Kidney (tissue), 14 donors: ENCODE results near the gene MST1. TPM values are rescaled to one million over a fixed set of nuclear protein-coding genes. Genes with fewer than 3 reads are reported as not detected.

Experiments used
- DNase-seq, 5 donors: peaks; one replicate each; pipeline ENCODE4 v3.0.0-alpha.2; 2013 to 2020
- FAIRE-seq: peaks from 2 replicates; lab custom pipeline; 2012; peaks lifted over from hg19 to GRCh38; lab: Jason Lieb, UNC
- H3K27ac ChIP-seq, 2 donors: one replicate each; pipeline ENCODE4 v1.7.0; 2013; ENCODE audit warnings: low read depth in 2 of 2, low read length in 2 of 2, inconsistent platforms in 1 of 2
- H3K27me3 ChIP-seq: one replicate; pipeline ENCODE4 v1.7.1; 2013; ENCODE audit warnings: low read length, inconsistent platforms; ENCODE audit not compliant: control insufficient read depth, insufficient read depth
- H3K36me3 ChIP-seq, 3 donors: one replicate each; pipeline versions ENCODE4 v1.7.0 to v1.7.1; 2013; ENCODE audit warnings: low read length in 3 of 3, control low read depth in 1 of 3, inconsistent platforms in 1 of 3; ENCODE audit not compliant: insufficient read depth in 3 of 3, control insufficient read depth in 2 of 3
- H3K4me1 ChIP-seq, 3 donors: one replicate each; pipeline versions ENCODE4 v1.7.0 to v1.7.1; 2013; ENCODE audit warnings: low read length in 3 of 3, inconsistent platforms in 1 of 3, low read depth in 1 of 3; ENCODE audit not compliant: control insufficient read depth in 2 of 3, insufficient read depth in 2 of 3
- H3K4me3 ChIP-seq, 3 donors: one replicate each; pipeline versions ENCODE4 v1.7.0 to v1.8.1; 2013; ENCODE audit warnings: low read length in 3 of 3, control low read depth in 1 of 3, inconsistent platforms in 1 of 3
- H3K9ac ChIP-seq, 3 donors: one replicate each; pipeline versions ENCODE4 v1.7.0 to v1.7.1; 2013; ENCODE audit warnings: low read length in 3 of 3, control low read depth in 1 of 3, inconsistent platforms in 1 of 3
- H3K9me3 ChIP-seq, 3 donors: one replicate each; pipeline versions ENCODE4 v1.7.0 to v1.7.1; 2013; ENCODE audit warnings: low read length in 3 of 3, control low read depth in 1 of 3, inconsistent platforms in 1 of 3; ENCODE audit not compliant: control insufficient read depth in 2 of 3, insufficient read depth in 1 of 3
- intact Hi-C: fragments of 100-400 bp; cut with DNase I; formaldehyde crosslinking; loops from one replicate; pipeline ENCODE4 v1.11.1; 2022
- polyA plus RNA-seq: library from polyadenylated mRNA; stranded (reverse); fragments of 350-450 nt; fragmentation: Illumina TruSeq; extraction: RNeasy Lipid Tissue Mini Kit (QIAGEN cat#74804); gene quantifications from one replicate; pipeline ENCODE4 v1.2.3, GENCODE V29; 2014; ENCODE audit warnings: low read depth, low replicate concordance; ENCODE audit not compliant: insufficient read depth
- total RNA-seq: library from RNA; stranded (reverse); fragmentation: NEBNext Ultra II Directional; extraction: Animal tissue kit (Norgen Biotek cat#: 25700); gene quantifications from one replicate; pipeline ENCODE4 v1.2.1, GENCODE V29; 2021
- TF ChIP-seq, protein P1 (sequence below): IDR thresholded peaks from 3 replicates; pipeline ENCODE4 v1.5.1; 2012; ENCODE audit warnings: mild to moderate bottlenecking, moderate library complexity, borderline replicate concordance; ENCODE audit not compliant: insufficient read depth; ENCODE audit errors: extremely low read depth
- donor health status: control.
- donor health status: control.
- donor health status: control.
- donor health status: control.
- donor health status: control.
- donor health status: DM: yes; HTN: yes; CAD: no.
- donor health status: Normal renal cell carcinoma (clear cell type).

Gene MST1
- total and polyA plus RNA-seq, 2 donors from 2014 or later: 77.3 to 152 TPM

DNA sequence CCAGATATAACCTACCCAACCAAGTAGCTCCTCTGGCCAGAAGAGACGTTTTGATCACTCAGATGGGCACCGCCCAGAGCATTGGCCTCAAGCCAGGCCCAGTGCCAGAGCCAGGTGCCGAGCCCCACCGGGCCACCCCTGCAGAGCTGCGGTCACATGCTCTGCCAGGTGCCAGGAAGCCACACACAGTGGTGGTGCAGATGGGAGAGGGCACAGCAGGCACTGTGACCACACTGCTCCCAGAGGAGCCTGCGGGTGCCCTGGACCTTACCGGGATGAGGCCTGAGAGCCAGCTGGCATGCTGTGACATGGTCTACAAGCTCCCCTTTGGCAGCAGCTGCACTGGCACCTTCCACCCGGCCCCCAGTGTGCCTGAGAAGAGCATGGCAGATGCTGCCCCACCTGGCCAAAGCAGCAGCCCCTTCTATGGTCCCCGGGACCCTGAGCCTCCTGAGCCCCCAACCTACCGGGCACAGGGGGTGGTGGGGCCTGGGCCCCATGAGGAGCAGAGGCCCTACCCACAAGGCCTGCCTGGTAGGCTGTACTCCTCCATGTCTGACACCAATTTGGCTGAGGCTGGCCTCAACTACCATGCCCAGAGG lies 34.2 kb downstream of the MST1 start:
- Histone ChIP-seq H3K27ac (no peak overlapping the region), H3K27me3 (no peaks in the 10 kb centered on the region), H3K36me3 (no peaks in the 10 kb centered on the region), H3K9ac (no peak overlapping the region), H3K4me1 (no peaks in the 10 kb centered on the region), H3K4me3 (no peak overlapping the region), H3K9me3 (no peaks in the 10 kb centered on the region)
- intact Hi-C loops: no loop called here
- DNase-seq: no peak
- FAIRE-seq: no peak
- TF ChIP-seq, protein P1, sequence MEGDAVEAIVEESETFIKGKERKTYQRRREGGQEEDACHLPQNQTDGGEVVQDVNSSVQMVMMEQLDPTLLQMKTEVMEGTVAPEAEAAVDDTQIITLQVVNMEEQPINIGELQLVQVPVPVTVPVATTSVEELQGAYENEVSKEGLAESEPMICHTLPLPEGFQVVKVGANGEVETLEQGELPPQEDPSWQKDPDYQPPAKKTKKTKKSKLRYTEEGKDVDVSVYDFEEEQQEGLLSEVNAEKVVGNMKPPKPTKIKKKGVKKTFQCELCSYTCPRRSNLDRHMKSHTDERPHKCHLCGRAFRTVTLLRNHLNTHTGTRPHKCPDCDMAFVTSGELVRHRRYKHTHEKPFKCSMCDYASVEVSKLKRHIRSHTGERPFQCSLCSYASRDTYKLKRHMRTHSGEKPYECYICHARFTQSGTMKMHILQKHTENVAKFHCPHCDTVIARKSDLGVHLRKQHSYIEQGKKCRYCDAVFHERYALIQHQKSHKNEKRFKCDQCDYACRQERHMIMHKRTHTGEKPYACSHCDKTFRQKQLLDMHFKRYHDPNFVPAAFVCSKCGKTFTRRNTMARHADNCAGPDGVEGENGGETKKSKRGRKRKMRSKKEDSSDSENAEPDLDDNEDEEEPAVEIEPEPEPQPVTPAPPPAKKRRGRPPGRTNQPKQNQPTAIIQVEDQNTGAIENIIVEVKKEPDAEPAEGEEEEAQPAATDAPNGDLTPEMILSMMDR: no peak

DNA sequence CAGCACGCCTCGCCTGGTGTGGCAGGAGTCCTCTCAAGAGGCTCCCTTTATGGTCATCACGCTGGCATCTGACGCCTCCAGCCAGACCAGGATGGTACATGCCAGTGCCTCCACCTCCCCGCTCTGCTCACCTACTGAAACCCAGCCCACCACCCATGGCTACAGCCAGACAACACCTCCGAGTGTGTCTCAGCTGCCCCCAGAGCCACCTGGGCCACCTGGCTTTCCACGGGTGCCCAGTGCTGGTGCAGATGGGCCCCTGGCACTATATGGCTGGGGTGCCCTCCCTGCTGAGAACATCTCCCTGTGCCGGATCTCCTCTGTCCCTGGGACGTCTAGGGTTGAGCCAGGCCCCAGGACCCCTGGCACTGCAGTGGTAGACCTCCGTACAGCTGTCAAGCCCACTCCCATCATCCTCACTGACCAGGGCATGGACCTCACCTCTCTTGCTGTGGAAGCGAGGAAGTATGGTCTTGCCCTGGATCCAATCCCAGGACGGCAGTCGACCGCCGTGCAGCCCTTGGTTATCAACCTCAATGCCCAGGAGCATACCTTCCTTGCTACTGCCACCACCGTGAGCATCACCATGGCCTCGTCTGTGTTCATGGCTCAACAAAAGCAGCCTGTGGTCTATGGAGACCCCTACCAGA lies 35.0 kb downstream of the MST1 start:
- H3K27me3 ChIP-seq: no peaks in the 10 kb centered on the region
- no peaks in the 10 kb centered on the region for H3K4me1 ChIP-seq
- no peaks in the 10 kb centered on the region for H3K9me3 ChIP-seq
- H3K9ac ChIP-seq: no peak overlapping the region
- DNase-seq (no peak), FAIRE-seq (no peak)
- H3K27ac ChIP-seq: no peak overlapping the region
- H3K36me3 ChIP-seq: no peaks in the 10 kb centered on the region
- intact Hi-C loops: no loop called here
- TF ChIP-seq, protein P1: no peak
- H3K4me3 ChIP-seq: no peak overlapping the region

DNA sequence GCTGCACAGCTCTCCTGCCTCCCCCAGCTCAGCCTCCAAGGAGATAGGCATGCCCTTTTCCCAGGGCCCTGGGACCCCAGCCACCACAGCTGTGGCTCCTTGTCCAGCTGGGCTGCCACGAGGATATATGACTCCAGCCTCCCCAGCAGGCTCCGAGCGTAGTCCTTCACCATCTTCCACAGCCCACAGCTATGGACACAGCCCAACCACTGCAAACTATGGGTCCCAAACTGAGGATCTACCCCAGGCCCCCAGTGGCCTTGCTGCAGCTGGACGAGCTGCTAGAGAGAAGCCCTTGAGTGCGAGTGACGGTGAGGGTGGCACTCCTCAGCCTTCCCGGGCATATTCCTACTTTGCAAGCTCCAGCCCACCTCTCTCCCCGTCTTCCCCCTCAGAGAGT lies 35.7 kb downstream of the MST1 start:
- FAIRE-seq (no peak), DNase-seq (peak in 2 of 5 donors; percentile 24 to 74)
- TF ChIP-seq, protein P1: no peak

More for the DNA sequence above, 35.7 kb downstream of the MST1 start:
- Histone ChIP-seq H3K27ac (no peak overlapping the region), H3K4me1 (no peaks in the 10 kb centered on the region), H3K36me3 (no peaks in the 10 kb centered on the region), H3K9me3 (no peaks in the 10 kb centered on the region), H3K9ac (no peak overlapping the region), H3K27me3 (no peaks in the 10 kb centered on the region), H3K4me3 (no peak overlapping the region)
- intact Hi-C loops: no loop called here
